Hepatocyte (in vitro differentiated cells): ENCODE data around the gene XRCC4.

Experiments
- CTCF ChIP-seq: fragments of 200-600 bp; sonication (generic); IDR thresholded peaks from 2 replicates; pipeline ENCODE4 v1.5.1; 2016; ENCODE audit warnings: antibody characterized with exemption, mild to moderate bottlenecking; ENCODE audit not compliant: poor library complexity
- EZH2 ChIP-seq: fragments of 200-600 bp; sonication (generic); IDR thresholded peaks from 2 replicates; pipeline ENCODE4 v1.6.1; 2016; ENCODE audit warnings: antibody characterized with exemption, mild to moderate bottlenecking, borderline replicate concordance

- TF ChIP-seq CTCF (no peak), EZH2 (no peak)
Observed at GRCh38 chr5:83172011-83172410, 94.7 kb downstream of the XRCC4 start.
